IPS-11a (cell line): ENCODE data around the gene RPAIN.

Experiments
- H3K4me3 ChIP-seq: one replicate; pipeline ENCODE4 v1.5.1; 2013; ENCODE audit warnings: low read depth, low read length, control low read depth

Gene RPAIN

DNA sequence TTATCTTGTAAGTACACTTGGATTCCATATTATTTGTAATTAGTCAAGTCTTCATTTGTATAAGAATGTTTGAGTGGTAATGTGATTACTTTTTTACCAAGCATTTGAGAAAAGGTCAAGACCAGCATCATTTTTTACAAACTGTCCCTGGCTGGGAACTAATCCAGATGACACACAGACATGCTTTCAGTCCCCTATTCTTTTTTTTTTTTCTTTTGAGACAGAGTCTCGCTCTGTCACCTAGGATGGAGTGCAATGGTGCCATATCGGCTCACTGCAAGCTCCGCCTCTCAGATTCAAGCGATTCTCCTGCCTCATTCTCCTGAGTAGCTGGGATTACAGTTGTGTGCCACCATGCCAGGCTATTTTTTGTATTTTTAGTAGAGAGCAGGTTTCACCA, 61.5 kb downstream of the RPAIN start:
- H3K4me3 ChIP-seq: no peak overlapping the region
